HG02981 (cell line): ENCODE measurements around the gene SPOP.
"Not testable (repeated sequence)": the region's sequence is repeated elsewhere in the genome, so short reads cannot be mapped to it uniquely, and the experiment has no call there.

ENCODE experiments used
- ATAC-seq: cut with Tn5 transposase; IDR thresholded peaks from one replicate; pipeline ENCODE4 v1.9.1; 2021; ENCODE audit warnings: mild to moderate bottlenecking, moderate library complexity; ENCODE audit not compliant: unreplicated experiment

The SPOP gene

DNA sequence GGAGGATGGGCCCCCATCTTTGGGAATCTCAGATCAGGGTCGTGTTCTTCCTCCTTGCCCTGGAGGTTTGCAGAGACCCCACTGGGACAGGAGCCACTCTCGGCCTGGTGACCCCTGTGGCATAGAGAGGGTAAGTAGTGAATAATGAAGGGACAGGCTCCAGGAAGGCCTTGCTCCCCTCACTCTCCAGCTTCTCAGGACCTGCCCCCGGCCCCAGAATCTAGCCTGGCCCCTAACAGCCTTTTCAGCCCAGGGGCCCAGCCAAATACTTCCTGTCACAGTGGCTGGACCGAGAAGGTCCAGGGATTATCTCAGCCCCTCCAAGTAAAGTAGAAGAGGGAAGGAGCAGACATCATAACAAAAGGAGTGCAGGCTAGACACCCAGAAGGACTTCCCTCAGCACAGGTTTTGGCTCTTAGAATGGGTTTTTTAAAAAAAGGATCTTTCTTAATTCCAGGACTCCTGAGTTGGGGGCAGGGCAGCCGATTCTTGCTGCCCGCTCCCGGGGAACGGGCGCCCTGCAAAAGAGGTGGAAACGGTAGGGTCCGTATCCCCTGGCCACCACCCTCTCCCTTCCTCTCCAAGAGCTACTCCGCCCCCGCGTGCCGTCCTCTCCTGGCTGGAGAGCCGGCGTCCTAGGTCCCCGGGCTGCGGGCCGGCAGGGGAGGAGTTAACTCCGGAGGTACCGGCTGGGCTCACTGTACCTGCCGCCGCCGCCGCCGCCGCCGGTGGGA, 102.8 kb downstream of the SPOP start:
- ATAC-seq = no peak

DNA sequence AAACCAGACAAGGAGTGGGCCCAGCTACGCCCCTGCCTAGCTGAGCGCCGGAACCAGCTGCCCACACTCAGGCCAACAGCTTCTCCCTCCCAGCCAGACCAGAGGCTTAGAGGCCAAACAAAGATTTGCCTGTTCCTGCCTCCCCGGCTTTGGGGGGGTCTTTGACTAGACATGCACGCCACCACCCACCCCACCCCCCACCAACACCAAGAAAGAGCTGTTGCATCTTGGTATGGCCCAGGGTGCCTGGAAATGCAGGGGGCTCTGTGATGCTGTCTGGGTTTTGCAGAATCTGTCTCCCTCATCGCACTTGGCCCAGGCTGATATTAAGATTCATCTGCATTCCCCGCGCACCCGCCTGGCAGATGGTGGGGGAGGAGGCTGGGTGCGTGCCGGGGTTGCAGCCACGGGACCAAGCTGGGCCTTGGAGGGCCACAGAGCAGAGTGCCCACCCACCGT, 103.5 kb downstream of the SPOP start:
- ATAC-seq = no peak

DNA sequence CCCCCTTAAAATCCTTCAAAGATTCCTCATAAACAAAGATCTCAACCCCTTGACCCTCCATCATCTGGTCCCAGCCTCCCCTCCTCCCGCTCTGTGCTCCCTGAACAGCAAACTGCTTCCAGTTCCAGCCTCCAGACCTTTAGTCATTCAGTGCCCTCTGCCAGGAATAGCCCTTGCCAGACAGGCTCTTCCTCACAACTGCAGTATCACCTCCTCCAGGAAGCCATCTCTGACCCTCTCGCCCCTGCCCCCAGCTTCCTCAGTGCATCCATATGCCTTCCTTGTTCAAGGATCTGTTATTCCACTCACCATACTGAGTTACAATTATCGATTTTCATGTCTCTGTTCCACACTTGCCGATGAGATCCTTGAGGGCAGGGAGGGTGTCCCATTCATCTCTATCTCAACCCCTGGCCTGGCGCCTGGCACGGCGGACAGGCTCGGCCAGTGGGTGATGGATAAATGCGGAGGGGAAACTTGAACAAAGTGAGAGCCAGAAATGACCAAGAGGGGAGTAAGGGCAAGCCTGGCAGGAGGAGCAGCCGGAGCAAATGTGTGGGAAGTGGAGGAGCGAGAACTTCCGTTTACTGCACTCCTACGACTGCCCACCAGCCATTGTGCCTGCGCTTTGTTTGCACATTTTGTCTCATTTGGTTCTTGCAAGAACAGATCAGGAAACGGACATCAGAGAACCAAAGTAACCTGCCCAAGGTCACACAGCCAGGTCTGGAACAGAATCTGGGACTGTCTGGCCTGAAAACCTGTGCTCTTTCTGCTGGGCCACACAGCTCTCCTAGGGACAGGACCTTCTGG, 104.2 kb downstream of the SPOP start:
- ATAC-seq = no peak

DNA sequence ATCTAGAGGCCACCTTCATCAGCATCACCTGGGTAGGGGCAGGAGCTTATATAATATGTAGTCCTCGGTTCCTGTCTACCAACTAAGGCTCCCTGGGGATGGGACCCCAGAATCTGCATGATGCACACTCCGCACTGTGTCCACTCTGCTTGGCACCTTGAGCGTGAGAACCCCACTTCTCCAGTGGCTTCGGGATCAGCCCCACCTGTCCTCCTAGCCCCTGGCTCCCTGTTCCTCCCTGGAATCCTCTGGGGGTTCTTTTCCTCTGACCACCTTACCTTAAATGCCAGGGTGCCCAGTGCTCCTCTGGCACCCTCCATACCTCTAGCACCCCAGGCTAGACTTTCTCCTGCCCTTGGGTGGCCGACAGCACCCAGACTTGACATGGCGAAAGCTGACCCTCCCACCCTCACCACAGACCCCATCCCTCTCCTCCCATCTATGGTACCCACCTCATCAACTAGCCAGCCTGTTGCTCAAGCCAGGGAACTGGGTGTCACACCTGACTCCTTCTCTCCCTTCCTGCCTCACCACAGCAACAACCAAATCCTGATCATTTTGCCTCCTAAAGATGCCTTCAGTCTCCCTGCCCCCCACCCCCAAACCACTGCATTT, 105.0 kb downstream of the SPOP start:
- ATAC-seq = no peak

DNA sequence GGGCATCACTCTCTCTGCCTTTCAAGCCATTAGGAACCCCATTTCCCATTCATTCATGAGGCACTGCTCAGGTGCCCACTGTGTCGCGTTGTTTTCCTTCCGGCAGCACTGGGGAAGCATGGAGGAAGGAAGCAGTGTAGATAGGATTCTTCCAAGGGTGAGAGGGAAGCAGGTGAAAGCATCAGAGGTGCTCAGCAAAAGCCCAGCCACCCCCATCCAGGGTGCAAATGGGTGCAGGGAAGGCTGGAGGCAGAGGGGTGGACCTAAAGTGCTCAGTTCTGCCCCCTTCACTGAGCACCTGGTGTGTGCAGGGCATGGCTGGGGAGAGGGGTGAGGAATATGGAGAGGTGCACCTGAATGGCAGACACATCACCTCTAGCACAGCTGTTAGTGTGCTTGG, 105.7 kb downstream of the SPOP start:
- no peak for ATAC-seq

DNA sequence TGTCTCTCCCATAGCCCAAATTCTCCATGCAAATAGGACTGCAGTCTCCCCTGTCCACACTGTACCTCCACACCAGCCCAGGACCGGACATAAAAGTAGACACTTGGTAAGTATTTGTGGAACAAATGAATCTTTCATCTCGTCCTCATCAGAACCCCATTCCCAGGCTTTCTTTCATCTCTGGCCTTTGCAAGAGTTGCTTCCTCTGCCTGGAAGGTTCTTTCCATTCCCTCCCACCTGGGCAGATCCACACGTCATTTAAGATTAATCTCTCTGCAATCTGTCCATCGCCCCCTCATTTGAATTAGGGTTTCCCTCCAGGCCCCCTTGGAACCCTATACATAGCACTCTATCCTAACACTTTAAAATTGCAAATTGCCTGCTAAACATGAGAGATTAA, 106.1 kb downstream of the SPOP start:
- ATAC-seq = no peak

DNA sequence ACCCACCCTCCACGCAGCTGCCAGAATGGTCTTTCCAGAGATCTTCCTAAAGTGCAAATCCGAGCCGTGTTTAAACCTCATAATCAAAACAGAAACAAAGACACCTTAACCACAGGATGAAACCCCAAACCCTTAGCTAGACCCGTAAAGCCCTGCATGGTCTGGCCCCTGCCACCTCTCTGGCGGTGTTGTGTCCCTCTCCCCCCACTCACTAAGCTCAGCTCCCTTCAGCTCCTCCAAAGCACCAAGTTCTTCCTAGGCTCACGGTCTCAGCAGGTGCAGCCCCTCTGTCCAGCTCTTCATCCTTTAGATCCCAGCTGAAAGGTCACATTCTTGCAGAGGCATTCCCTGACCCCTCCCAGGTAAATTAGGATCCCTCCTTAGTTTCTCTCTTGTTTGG, 106.6 kb downstream of the SPOP start:
- no peak for ATAC-seq

DNA sequence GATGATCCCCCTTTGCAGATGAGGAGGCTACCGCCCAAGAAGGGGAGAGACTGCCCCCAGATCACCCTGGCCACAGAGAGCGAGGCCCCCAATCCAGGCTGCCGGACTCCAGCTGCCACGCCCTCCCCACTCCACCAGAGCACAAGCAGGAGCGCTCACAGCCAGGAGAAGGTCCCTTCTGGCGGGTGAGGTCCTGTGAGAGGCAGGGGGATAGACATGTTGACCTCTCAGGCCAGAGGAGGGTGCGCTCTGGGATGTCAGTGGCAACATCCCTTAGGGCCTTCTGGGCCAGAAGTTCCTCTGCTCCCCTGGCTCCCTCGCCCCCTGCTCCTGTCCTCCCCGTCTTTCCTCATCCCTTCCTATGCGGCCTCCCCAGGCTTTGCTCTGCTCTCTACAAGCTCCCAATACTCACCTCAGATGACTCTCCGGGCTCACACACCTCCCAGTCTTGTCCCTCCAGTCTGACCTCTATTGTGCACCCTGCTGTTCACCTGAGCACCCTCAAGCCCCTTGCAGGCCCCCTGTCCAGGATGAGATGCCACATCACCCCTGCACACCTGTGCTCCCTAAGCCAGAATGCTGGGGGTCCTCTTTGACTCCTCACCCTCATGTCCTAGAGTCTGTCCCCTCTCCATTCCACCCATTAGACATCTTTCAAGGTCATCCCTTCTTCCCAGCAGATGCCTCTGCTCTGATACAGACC, 107.2 kb downstream of the SPOP start:
- ATAC-seq = no peak

DNA sequence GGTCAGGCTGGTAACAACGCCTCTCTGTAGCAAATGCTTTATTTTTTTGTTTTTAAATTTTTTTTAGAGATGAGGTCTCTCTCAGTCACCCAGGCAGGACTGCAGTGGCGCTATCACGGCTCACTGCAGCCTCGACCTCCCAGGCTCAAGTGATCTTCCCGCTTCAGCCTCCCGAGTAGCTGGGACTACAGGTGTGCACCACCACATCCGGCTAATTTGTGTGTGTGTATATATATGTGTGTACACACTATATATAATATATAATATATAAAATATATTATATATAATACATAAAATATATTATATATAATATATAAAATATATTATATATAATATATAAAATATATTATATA, 109.2 kb downstream of the SPOP start:
- ATAC-seq = not testable (repeated sequence)

DNA sequence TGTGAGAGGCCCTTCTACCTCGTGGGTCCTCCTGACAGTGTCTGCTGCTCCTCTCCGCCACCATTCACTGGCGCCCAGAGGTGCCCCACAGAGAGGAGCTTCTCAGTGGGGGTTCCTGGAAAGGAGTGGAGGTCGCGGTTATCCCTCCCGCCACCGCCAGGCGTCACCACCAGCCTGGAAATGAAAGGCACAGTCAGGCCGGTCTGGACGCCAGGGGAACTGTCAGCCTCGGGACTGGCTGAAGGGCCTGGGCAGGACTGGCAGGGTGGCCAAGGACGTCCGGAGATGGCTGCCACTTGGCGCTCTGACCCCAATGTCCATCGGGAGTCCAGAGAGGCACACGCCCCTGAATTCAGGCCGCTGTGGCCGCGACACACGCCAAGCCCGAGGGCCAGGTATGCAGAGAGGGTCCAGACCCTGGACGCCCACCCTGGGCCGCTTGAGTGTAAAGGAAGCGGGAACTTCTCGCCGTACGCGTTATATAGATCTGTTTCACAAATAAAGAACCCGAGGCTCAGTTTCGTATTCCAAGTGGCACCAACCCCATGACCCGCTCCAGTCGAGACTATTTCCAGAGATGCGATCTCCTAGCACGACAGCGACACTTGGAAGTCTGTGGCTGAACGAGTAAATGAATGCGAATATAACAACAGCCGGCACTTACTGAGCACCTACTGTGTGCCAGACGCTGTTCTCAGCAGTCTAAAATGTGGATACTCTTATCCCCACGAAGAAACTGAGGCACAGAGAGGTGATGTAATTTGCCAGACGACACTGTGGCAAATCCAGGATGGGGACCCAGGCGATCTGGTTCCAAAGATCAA, 109.8 kb downstream of the SPOP start:
- ATAC-seq = peak; percentile 42

DNA sequence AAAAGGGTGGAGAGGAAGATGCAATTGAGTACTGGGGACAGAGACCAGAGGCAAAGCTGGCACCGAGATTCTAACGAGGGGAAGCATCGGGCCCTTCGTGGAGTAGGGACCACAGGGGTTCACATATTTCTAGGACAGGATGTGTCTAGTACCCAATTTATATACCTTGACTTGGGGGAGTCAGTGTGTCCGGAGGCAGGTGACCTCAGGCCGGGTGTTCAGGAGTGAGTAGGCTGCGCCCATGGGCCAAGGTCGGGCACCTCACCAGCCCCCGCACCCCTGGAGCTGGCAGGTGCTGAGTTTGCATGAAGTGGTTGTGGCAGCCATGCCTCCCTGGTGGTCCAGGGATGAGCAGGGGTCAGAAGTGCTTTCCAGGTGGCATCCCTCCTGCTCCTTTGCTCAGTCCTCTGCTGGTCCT, 110.8 kb downstream of the SPOP start:
- ATAC-seq = no peak

DNA sequence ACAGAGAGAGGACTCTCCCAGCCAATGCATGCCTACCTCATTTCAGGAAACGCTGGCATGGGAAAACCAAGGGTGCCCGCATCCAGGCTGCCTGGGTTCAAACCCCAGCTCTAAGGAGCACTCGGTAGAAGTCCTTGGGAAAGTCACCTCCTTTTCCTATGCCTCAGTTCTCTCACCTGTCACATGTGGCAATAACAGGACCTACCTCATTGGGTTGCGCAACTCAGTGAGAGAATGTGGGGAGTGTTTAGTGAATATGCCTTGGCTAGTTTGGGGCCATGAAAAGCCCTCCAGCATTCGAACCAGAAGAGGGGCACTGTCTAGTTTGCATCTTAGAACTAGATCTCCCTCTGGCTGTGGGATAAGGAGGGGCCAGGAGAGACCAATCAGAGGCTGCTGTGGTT, 111.2 kb downstream of the SPOP start:
- ATAC-seq = no peak

DNA sequence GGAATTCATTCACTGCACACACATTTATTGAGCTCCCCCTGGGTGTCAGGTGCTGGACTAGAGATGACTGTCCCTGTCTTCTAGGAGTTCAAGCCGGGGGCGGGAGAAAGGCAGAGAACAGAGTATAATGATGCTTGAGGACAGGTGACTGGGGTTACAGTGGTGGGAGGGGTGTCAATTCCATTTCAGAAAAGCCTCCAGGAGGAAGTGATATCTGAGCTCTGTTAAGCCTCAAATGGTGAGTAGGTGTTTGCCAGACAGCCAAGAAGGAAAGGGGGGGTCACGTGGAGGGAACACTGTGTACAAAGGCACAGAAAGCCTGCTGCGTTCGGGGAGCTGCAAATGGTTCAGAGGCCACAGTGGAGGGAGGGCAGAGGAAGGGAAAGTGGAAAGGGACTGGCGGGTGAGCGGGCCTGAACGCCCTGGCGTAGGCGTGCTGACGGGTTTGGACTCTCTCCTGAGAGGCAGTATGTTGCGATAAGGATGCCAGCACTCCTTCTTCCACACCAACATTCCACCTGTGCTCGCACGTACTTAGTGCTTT, 111.9 kb downstream of the SPOP start:
- ATAC-seq = no peak

DNA sequence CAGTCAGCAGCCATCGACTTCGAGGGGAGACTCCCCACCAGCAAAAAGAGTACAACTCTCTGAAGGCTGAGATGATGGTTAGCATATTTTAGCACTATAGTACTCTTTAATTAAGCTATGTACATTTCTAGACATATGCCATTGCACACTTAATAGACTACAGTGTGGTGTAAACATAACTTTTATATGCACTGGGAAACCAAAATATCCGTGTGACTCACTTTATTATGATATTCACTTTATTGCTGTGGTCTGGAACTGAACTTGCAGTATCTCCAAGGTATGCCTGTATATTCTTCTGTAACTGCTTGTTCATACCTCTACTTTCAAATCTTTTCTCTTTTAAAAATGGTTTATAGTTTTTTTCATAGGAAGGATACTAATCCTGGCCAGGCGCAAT, 113.3 kb downstream of the SPOP start:
- no peak for ATAC-seq

DNA sequence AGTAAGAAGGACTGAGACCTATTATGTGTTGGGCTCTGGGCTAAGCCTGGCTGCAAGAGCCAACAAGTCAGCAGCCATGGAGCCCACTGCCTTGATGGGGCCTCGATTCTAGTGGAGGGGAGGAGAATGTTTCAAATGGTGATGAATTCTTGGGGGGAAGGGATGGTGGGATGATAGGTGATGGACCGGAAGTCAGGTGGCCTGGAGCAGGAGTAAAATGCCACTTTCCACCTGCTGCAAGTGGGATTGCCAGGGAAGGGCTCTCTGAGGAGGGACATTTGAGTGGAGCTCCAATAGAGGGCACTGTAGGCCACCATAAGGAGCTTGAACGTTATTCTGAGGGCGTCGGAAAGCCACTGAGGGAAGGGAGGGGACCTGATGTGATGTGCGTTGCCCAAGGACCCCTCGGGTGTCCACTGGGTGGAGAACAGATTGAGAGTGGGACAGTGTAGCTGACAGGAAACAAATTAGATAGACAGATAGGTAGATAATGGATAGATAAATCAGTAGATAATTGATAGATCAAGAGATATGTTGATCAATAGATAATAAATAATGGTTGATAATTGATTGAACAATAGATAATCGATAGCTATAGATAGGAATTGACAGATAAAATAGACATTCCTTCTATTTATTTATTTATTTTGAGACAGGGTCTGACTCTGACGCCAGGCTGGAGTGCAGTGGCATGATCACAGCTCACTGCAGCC, 120.4 kb downstream of the SPOP start:
- ATAC-seq = no peak

DNA sequence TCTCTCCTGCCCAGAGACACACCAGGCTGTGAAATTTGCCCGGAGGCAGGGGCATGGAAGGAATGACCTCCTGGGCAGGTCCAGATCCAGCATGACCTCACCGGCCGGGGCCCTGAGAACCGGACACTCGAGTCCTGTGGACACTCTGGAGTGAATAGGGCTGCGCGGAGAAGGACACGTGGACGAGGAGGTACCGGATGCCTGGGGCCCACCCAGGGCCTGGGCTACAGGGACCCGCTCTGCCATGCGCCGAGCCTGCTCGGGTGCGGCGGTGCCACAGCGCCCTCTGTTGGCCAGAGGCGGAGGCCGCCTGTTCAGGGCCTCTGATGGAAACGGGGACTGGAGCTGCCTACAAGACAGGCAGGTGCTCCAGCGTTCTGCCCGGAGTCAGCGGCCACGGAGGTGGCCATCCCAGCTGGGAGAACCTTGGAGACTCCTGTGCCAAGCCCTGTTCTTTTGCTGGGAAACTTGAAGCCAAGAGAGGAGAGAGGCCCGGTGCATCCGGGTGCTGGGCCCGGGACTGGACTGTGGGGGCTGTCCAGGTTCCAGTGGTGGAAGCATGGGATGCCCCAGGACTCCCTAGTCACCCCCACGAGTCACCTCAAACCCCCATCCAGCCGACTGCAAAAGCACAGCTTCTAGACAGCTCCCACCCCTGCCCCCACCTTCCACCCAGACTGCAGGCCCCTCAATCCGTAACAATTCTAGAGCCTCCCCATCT, 121.5 kb downstream of the SPOP start:
- no peak for ATAC-seq

DNA sequence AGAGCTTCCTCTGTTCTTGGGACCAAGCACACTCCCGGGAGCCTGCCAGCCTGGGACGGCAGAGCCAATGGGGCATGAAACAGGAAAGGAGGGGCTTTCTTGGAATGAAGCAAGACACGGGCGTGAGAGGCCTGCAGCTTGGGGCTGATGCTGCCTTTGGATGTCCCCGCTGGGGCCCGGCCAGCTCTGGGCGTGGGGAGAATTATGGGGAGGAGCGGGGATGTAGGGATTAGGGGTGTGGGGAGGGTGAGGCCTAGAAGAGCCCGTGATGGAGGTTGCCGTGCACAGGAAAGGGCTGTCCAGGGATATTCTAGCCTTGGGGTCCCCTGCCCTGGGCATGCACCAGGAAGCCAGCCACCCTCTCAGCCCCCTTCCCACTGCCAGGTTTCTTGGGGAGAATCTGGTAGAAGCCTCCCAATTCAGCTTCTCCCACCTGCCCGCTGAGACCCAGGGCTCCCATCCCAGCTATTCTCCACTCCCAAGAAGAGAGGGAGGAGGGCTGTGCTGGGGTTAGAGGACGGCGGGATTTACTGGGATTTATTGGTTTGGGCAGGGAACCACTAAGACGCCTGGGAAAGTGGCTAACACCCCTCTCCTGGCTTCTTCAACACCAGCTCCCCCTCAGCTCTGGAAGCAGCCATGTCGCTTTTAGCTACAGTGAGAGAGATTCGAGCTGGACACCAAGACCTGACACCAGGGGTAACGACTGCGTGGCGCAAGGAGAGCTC, 122.2 kb downstream of the SPOP start:
- no peak for ATAC-seq
